B cell (primary cell): ENCODE measurements around the gene SRP54. TPM values are rescaled to one million over a fixed set of nuclear protein-coding genes. Genes with fewer than 3 reads are reported as not detected.

ENCODE experiments used
- ATAC-seq: fragments of 200-7000 bp; cut with Tn5 transposase; one replicate; pipeline ENCODE4 v1.10.0; 2021; ENCODE audit warnings: low read depth, mild to moderate bottlenecking, moderate number of reproducible peaks, moderate library complexity
- CTCF ChIA-PET: fragments of 350-600 bp; sonication (Branson Sonifier 250); formaldehyde crosslinking; loops from one replicate; lab custom pipeline; 2021; ENCODE audit warnings: antibody characterized with exemption, inconsistent platforms; lab: Charles Lee
- POLR2A ChIA-PET: fragments of 350-600 bp; sonication (Branson Sonifier 250); formaldehyde crosslinking; loops from one replicate; lab custom pipeline; 2021; ENCODE audit warnings: antibody characterized with exemption; lab: Charles Lee
- DNase-seq: peaks from one replicate; pipeline ENCODE4 v3.0.0; 2013
- H2AFZ ChIP-seq: 2 replicates; pipeline ENCODE4 v1.6.1; 2012; ENCODE audit warnings: mild to moderate bottlenecking, low read depth, low read length; ENCODE audit not compliant: insufficient read depth, poor library complexity, severe bottlenecking
- H3K27ac ChIP-seq, 2 donors: 1 replicate in 1 of 2; 2 replicates in 1 of 2; pipeline ENCODE4 v1.5.1; 2012 to 2013; ENCODE audit warnings: low read length in 2 of 2, mild to moderate bottlenecking in 2 of 2, moderate library complexity in 1 of 2
- H3K27me3 ChIP-seq, 4 experiments: fragments of 200-600 bp in 1 of 4; sonication (generic) in 1 of 4; replicated peaks in 1 of 4; 1 replicate in 2 of 4; 2 replicates in 2 of 4; pipeline versions ENCODE4 v1.6.1 to v1.7.0; 2013 to 2016; ENCODE audit warnings: low read length in 3 of 4, mild to moderate bottlenecking in 2 of 4, mixed read lengths in 1 of 4, moderate library complexity in 1 of 4; ENCODE audit not compliant: insufficient read depth in 4 of 4, control insufficient read depth in 3 of 4; ENCODE audit errors: control extremely low read depth in 1 of 4
- H3K36me3 ChIP-seq, 2 experiments: replicated peaks in 1 of 2; 1 replicate in 1 of 2; 2 replicates in 1 of 2; pipeline versions ENCODE4 v1.6.1 to v1.7.1; 2013; ENCODE audit warnings: low read length in 1 of 2; ENCODE audit not compliant: insufficient read depth in 2 of 2, control insufficient read depth in 1 of 2; ENCODE audit errors: control extremely low read depth in 1 of 2, extremely low read depth in 1 of 2
- H3K4me1 ChIP-seq, 2 donors: fragments of 200-600 bp in 1 of 2; sonication (generic) in 1 of 2; 1 replicate in 1 of 2; 2 replicates in 1 of 2; pipeline versions ENCODE4 v1.5.1 to v1.6.1; 2013 to 2017; ENCODE audit warnings: low read length in 2 of 2; ENCODE audit not compliant: control insufficient read depth in 2 of 2, insufficient read depth in 2 of 2
- H3K4me2 ChIP-seq: replicated peaks from 2 replicates; pipeline ENCODE3; 2012; ENCODE audit warnings: mild to moderate bottlenecking, low read depth, low read length; ENCODE audit not compliant: poor library complexity, severe bottlenecking
- H3K4me3 ChIP-seq, 5 experiments: fragments of 200-600 bp in 1 of 5; sonication (generic) in 1 of 5; 1 replicate in 3 of 5; 2 replicates in 2 of 5; pipeline versions ENCODE4 v1.5.1 to v1.7.0; 2011 to 2016; ENCODE audit warnings: low read length in 4 of 5, mild to moderate bottlenecking in 4 of 5, low read depth in 2 of 5, control low read depth in 1 of 5, moderate library complexity in 1 of 5; ENCODE audit not compliant: insufficient read depth in 1 of 5; ENCODE audit errors: control extremely low read depth in 1 of 5, extremely low read depth in 1 of 5
- H3K79me2 ChIP-seq: fragments of 200-600 bp; sonication (generic); one replicate; pipeline ENCODE4 v1.6.0; 2016; ENCODE audit warnings: low read length; ENCODE audit not compliant: control insufficient read depth, insufficient read depth
- H3K9ac ChIP-seq: fragments of 200-600 bp; sonication (generic); 2 replicates; pipeline ENCODE4 v1.6.1; 2017; ENCODE audit warnings: mild to moderate bottlenecking, low read length, moderate library complexity
- H3K9me3 ChIP-seq, 3 donors: one replicate each; pipeline versions ENCODE4 v1.6.1 to v1.7.1; 2013; ENCODE audit warnings: low read length in 2 of 3; ENCODE audit not compliant: control insufficient read depth in 2 of 3, insufficient read depth in 1 of 3; ENCODE audit errors: control extremely low read depth in 1 of 3
- H4K20me1 ChIP-seq: 2 replicates; pipeline ENCODE4 v1.6.0; 2012; ENCODE audit warnings: mild to moderate bottlenecking, low read length; ENCODE audit not compliant: insufficient read depth, control insufficient read depth, poor library complexity, severe bottlenecking
- H3K27ac Mint-ChIP-seq: one replicate; pipeline ENCODE4 v1.8.0; 2021; ENCODE audit warnings: mixed read lengths
- H3K27me3 Mint-ChIP-seq: one replicate; pipeline ENCODE4 v1.8.0; 2021; ENCODE audit warnings: mixed read lengths
- H3K4me1 Mint-ChIP-seq: one replicate; pipeline ENCODE4 v1.8.0; 2021; ENCODE audit warnings: mixed read lengths
- H3K4me3 Mint-ChIP-seq: one replicate; pipeline ENCODE4 v1.8.0; 2021; ENCODE audit warnings: mixed read lengths
- H3K9me3 Mint-ChIP-seq: one replicate; pipeline ENCODE4 v1.8.0; 2022; ENCODE audit warnings: mixed read lengths; ENCODE audit not compliant: insufficient read depth
- EZH2 ChIP-seq: IDR thresholded peaks from 2 replicates; pipeline ENCODE4 v1.6.1; 2012; ENCODE audit warnings: borderline replicate concordance, low read depth, mild to moderate bottlenecking, moderate library complexity, low read length; ENCODE audit not compliant: insufficient read depth, poor library complexity, severe bottlenecking
- WGBS: methylation state at CpG from one replicate; pipeline ENCODE4 v1.1.5; 2013; ENCODE audit warnings: missing lambda C conversion rate; ENCODE audit not compliant: insufficient coverage; 5-methylcytosine and 5-hydroxymethylcytosine counted together
- intact Hi-C: fragments of 100-400 bp; cut with micrococcal nuclease; formaldehyde crosslinking; loops from one replicate; pipeline ENCODE4 v1.10.0; 2022
- polyA plus RNA-seq: library from polyadenylated mRNA; depleted of rRNA; stranded (reverse); fragments of >200 nt; gene quantifications from 2 replicates; pipeline ENCODE4 v1.2.3, GENCODE V29; 2012
- total RNA-seq, 2 donors: library from RNA; stranded (reverse); fragments of 120-200 nt in 1 of 2; gene quantifications; 1 replicate in 1 of 2; 2 replicates in 1 of 2; pipeline versions ENCODE4 v1.2.3 to v1.2.4, GENCODE V29; 2013 to 2022
- TF ChIP-seq, protein P1 (sequence below): fragments of 200-600 bp; IDR thresholded peaks from one replicate; pipeline ENCODE4 v1.8.0; 2022; ENCODE audit warnings: antibody characterized with exemption, mild to moderate bottlenecking

Gene SRP54
- total and polyA plus RNA-seq, 2 donors (not counting 1 experiment from before 2014, with no cell fraction given): 18.4 to 54.9 TPM

DNA sequence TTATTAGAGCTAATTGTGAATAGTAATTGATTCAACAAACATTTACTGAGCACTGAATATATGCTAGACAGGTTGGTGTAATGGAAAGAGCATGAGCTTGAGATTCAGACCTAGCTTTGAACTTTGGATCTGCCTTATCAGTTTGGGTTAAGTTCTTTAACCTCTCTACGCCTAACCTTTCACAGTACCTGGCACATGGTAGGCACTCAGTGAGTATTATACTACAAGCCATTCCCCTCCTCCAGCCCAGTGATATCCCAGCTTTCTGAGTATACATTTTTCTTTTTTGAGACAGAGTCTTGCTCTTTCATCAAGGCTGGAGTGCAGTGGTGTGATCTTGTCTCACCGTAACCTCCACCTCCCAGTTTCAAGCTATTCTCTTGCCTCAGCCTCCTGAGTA lies 95.3 kb downstream of the SRP54 start:
- peaks cover 7 to 19% of the 10 kb centered on the region in 2 experiments for H3K36me3 ChIP-seq
- CTCF ChIA-PET: interaction anchor here (1.3 kb wide), 1 partner anchor 36 kb away, joined by 3 read pairs; no protein-coding TSS in a partner anchor

More for the DNA sequence above, 95.3 kb downstream of the SRP54 start:
- H3K4me3 ChIP-seq: no peak overlapping the region
- H4K20me1 ChIP-seq: no peaks in the 10 kb centered on the region
- no peaks in the 10 kb centered on the region for H3K9me3 Mint-ChIP-seq
- no peak for TF ChIP-seq EZH2
- TF ChIP-seq, protein P1, sequence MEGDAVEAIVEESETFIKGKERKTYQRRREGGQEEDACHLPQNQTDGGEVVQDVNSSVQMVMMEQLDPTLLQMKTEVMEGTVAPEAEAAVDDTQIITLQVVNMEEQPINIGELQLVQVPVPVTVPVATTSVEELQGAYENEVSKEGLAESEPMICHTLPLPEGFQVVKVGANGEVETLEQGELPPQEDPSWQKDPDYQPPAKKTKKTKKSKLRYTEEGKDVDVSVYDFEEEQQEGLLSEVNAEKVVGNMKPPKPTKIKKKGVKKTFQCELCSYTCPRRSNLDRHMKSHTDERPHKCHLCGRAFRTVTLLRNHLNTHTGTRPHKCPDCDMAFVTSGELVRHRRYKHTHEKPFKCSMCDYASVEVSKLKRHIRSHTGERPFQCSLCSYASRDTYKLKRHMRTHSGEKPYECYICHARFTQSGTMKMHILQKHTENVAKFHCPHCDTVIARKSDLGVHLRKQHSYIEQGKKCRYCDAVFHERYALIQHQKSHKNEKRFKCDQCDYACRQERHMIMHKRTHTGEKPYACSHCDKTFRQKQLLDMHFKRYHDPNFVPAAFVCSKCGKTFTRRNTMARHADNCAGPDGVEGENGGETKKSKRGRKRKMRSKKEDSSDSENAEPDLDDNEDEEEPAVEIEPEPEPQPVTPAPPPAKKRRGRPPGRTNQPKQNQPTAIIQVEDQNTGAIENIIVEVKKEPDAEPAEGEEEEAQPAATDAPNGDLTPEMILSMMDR: no peak
- WGBS: no CpG with 5 or more reads among the region's 2 CpGs
- H3K27ac Mint-ChIP-seq: no peak overlapping the region
- H3K4me2 ChIP-seq: no peak overlapping the region
- H3K9ac ChIP-seq: no peak overlapping the region
- ATAC-seq (no peak), DNase-seq (no peak)
- no peaks in the 10 kb centered on the region for H3K79me2 ChIP-seq
- H3K4me3 Mint-ChIP-seq: no peak overlapping the region
- no peaks in the 10 kb centered on the region for H3K9me3 ChIP-seq
- H3K4me1 ChIP-seq: no peaks in the 10 kb centered on the region
- no peaks in the 10 kb centered on the region for H3K27me3 Mint-ChIP-seq
- no peak overlapping the region for H2AFZ ChIP-seq
- POLR2A ChIA-PET: interaction anchor here (0.6 kb wide), 1 partner anchor 46 kb away, joined by 3 read pairs; no protein-coding TSS in a partner anchor
- intact Hi-C loops: no loop called here
- H3K27me3 ChIP-seq: no peaks in the 10 kb centered on the region
- no peaks in the 10 kb centered on the region for H3K4me1 Mint-ChIP-seq
- no peak overlapping the region for H3K27ac ChIP-seq

Other genes with a start within 250 kb of the SRP54 start
- gene BAZ1A, start 107.6 kb upstream of the SRP54 start, total RNA-seq: 36.8 and 41.7 TPM in 2 replicates
- 18.8 and 26.4 TPM in 2 replicates for gene BAZ1A, start 107.6 kb upstream of the SRP54 start, polyA plus RNA-seq
- gene FAM177A1, start 63.3 kb downstream of the SRP54 start, total RNA-seq: 32.1 and 39.4 TPM in 2 replicates
- 14.3 and 22.1 TPM in 2 replicates for gene FAM177A1, start 63.3 kb downstream of the SRP54 start, polyA plus RNA-seq
- gene PPP2R3C, start 139.0 kb downstream of the SRP54 start, total RNA-seq: 40.8 and 41.7 TPM in 2 replicates
- gene PPP2R3C, start 139.0 kb downstream of the SRP54 start, polyA plus RNA-seq: 13.5 and 16.4 TPM in 2 replicates
- 16.4 and 22.2 TPM in 2 replicates for gene PRORP, start 139.6 kb downstream of the SRP54 start, total RNA-seq
- 11.0 and 15.0 TPM in 2 replicates for gene PRORP, start 139.6 kb downstream of the SRP54 start, polyA plus RNA-seq